Esophagus muscularis mucosa (tissue), 4 donors: ENCODE measurements around the gene PLXNA3. TPM values are rescaled to one million over a fixed set of nuclear protein-coding genes. Genes with fewer than 3 reads are reported as not detected.

Source experiments
- DNase-seq: peaks from one replicate; pipeline ENCODE4 v3.0.0-alpha.2; 2017; ENCODE audit errors: extremely low spot score
- H3K27ac ChIP-seq, 4 donors: fragments of 200-600 bp; sonication (generic); replicated peaks in 1 of 4; 1 replicate in 3 of 4; 2 replicates in 1 of 4; pipeline ENCODE4 v1.5.1; 2016 to 2019; ENCODE audit warnings: mild to moderate bottlenecking in 1 of 4
- H3K27me3 ChIP-seq, 4 donors: fragments of 200-600 bp; sonication (generic); one replicate each; pipeline versions ENCODE4 v1.5.1 to v1.6.0; 2016 to 2019
- H3K36me3 ChIP-seq, 4 donors: fragments of 200-600 bp; sonication (generic); one replicate each; pipeline ENCODE4 v1.5.1; 2016 to 2019
- H3K4me1 ChIP-seq, 4 donors: fragments of 200-600 bp; sonication (generic); one replicate each; pipeline ENCODE4 v1.5.1; 2016 to 2019
- H3K4me3 ChIP-seq, 4 donors: fragments of 200-600 bp; sonication (generic); 1 replicate in 2 of 4; 2 replicates in 2 of 4; pipeline ENCODE4 v1.5.1; 2016 to 2019; ENCODE audit warnings: mild to moderate bottlenecking in 4 of 4, moderate library complexity in 1 of 4
- H3K9me3 ChIP-seq, 4 donors: fragments of 200-600 bp; sonication (generic); 1 replicate in 3 of 4; 2 replicates in 1 of 4; pipeline ENCODE4 v1.5.1; 2016 to 2019
- CTCF ChIP-seq, 3 experiments: fragments of 200-600 bp in 2 of 3; fragments of 450-650 bp in 1 of 3; sonication (generic) in 2 of 3; IDR thresholded peaks; one replicate each; pipeline ENCODE4 v1.5.1; 2017 to 2019; ENCODE audit warnings: antibody characterized with exemption in 3 of 3, mild to moderate bottlenecking in 2 of 3, moderate library complexity in 1 of 3
- EP300 ChIP-seq: sonication (generic); formaldehyde crosslinking; IDR thresholded peaks from one replicate; pipeline ENCODE4 v1.6.1; 2017; ENCODE audit warnings: antibody characterized with exemption
- POLR2A ChIP-seq: fragments of 450-650 bp; IDR thresholded peaks from one replicate; pipeline ENCODE4 v1.6.1; 2017; ENCODE audit warnings: antibody characterized with exemption, moderate library complexity, mild to moderate bottlenecking, low read depth
- POLR2AphosphoS5 ChIP-seq, 2 donors: sonication (generic); formaldehyde crosslinking; IDR thresholded peaks; one replicate each; pipeline ENCODE4 v1.6.1; 2017; ENCODE audit warnings: antibody characterized with exemption in 2 of 2
- WGBS: methylation state at CpG from one replicate; pipeline ENCODE4 v1.1.5; 2018; 5-methylcytosine and 5-hydroxymethylcytosine counted together
- intact Hi-C: fragments of 100-400 bp; cut with DNase I; formaldehyde crosslinking; loops from one replicate; pipeline ENCODE4 v1.15.1; 2023
- total RNA-seq, 4 donors: library from RNA; depleted of rRNA; stranded (reverse); fragments of >200 nt; gene quantifications; one replicate each; pipeline versions ENCODE4 v1.1.0 to v1.2.1, GENCODE V29; 2016

Gene PLXNA3
- total RNA-seq, 4 donors from 2014 or later = 2.2 to 17.9 (median 4.3) TPM

- WGBS = 93% methylated on average over 14 of the region's 14 CpGs
- TF ChIP-seq POLR2AphosphoS5 (IDR thresholded peaks at IDR 0.05) (no peak), POLR2A (no peak), EP300 (no peak), CTCF (IDR thresholded peaks at IDR 0.05) (no peak)
- H3K36me3 ChIP-seq = peaks cover 0 to 85% (median 57%) of the 10 kb centered on the region in 4 donors
- no peak for DNase-seq
- intact Hi-C loops = no loop called here
- no peaks in the 10 kb centered on the region for H3K4me1 ChIP-seq
- H3K9me3 ChIP-seq = no peaks in the 10 kb centered on the region
- H3K27me3 ChIP-seq = no peaks in the 10 kb centered on the region
- no peak overlapping the region for H3K27ac ChIP-seq
- no peak overlapping the region for H3K4me3 ChIP-seq
These were observed 7.5 kb downstream of the PLXNA3 start for GRCh38 chrX:154465601-154466000.

DNA sequence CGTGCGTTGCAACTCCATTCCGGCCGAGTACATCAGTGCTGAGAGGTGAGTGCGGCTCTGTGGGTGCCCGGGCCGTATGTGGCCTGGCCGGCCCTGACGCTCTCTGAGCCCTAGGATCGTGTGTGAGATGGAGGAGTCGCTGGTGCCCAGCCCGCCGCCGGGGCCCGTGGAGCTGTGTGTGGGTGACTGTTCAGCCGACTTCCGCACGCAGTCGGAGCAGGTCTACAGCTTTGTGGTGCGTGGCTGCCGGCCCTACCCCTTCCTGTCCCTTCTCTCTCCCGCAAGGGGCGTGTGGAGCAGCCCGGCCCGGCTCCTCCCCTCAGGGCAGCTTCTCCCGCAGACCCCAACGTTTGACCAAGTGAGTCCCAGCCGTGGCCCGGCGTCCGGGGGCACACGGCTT is 8.0 kb downstream of the PLXNA3 start:
- Histone ChIP-seq H3K9me3 (no peaks in the 10 kb centered on the region), H3K36me3 (peaks cover 0 to 86% (median 58%) of the 10 kb centered on the region in 4 donors), H3K4me3 (no peak overlapping the region), H3K27ac (no peak overlapping the region), H3K4me1 (no peaks in the 10 kb centered on the region), H3K27me3 (no peaks in the 10 kb centered on the region)
- intact Hi-C loops = no loop called here
- 91% methylated on average over 20 of the region's 32 CpGs for WGBS
- TF ChIP-seq POLR2AphosphoS5 (IDR thresholded peaks at IDR 0.05) = no peak
- TF ChIP-seq EP300 = no peak
- no peak for TF ChIP-seq CTCF (IDR thresholded peaks at IDR 0.05)
- no peak for TF ChIP-seq POLR2A
- no peak for DNase-seq

- no peaks in the 10 kb centered on the region for H3K9me3 ChIP-seq
- no peak overlapping the region for H3K27ac ChIP-seq
- TF ChIP-seq CTCF (IDR thresholded peaks at IDR 0.05) = no peak
- TF ChIP-seq EP300 = no peak
- no peak for TF ChIP-seq POLR2A
- no peak for TF ChIP-seq POLR2AphosphoS5 (IDR thresholded peaks at IDR 0.05)
- H3K4me3 ChIP-seq = no peak overlapping the region
- H3K4me1 ChIP-seq = no peaks in the 10 kb centered on the region
- DNase-seq = no peak
- H3K36me3 ChIP-seq = peaks cover 0 to 88% (median 57%) of the 10 kb centered on the region in 4 donors
- intact Hi-C loops = no loop called here
- 78% methylated on average over 4 of the region's 15 CpGs for WGBS
- no peaks in the 10 kb centered on the region for H3K27me3 ChIP-seq
These were observed 8.8 kb downstream of the PLXNA3 start for GRCh38 chrX:154466907-154467306.

- no peaks in the 10 kb centered on the region for H3K9me3 ChIP-seq
- no peak for DNase-seq
- no peak overlapping the region for H3K27ac ChIP-seq
- TF ChIP-seq CTCF (IDR thresholded peaks at IDR 0.05) = no peak
- TF ChIP-seq POLR2AphosphoS5 (IDR thresholded peaks at IDR 0.05) = no peak
- TF ChIP-seq EP300 = no peak
- TF ChIP-seq POLR2A = no peak
- intact Hi-C loops = no loop called here
- no peaks in the 10 kb centered on the region for H3K27me3 ChIP-seq
- peaks cover 0 to 87% (median 57%) of the 10 kb centered on the region in 4 donors for H3K36me3 ChIP-seq
- H3K4me3 ChIP-seq = no peak overlapping the region
- H3K4me1 ChIP-seq = no peaks in the 10 kb centered on the region
- WGBS = 95% methylated on average over 7 of the region's 21 CpGs
These were observed 9.5 kb downstream of the PLXNA3 start for GRCh38 chrX:154467556-154467955.

GRCh38 chrX:154468217-154468616 is 10.1 kb downstream of the PLXNA3 start:
- H3K9me3 ChIP-seq = no peaks in the 10 kb centered on the region
- H3K4me1 ChIP-seq = no peaks in the 10 kb centered on the region
- intact Hi-C loops = no loop called here
- no peak overlapping the region for H3K27ac ChIP-seq
- no peaks in the 10 kb centered on the region for H3K27me3 ChIP-seq
- WGBS = 92% methylated on average over 7 of the region's 23 CpGs
- H3K4me3 ChIP-seq = no peak overlapping the region
- DNase-seq = no peak
- no peak for TF ChIP-seq POLR2AphosphoS5 (IDR thresholded peaks at IDR 0.05)
- no peak for TF ChIP-seq CTCF (IDR thresholded peaks at IDR 0.05)
- TF ChIP-seq POLR2A = no peak
- TF ChIP-seq EP300 = no peak
- peaks cover 0 to 88% (median 57%) of the 10 kb centered on the region in 4 donors for H3K36me3 ChIP-seq
